Stimulated activated CD8-positive, alpha-beta memory T cell treated with anti-CD3 and anti-CD28 coated beads, Interleukin-15, amount 100 ng/mL, for 1 hour (primary cell): ENCODE measurements around the gene GAPDHS.

Experiments
- DNase-seq: peaks from one replicate; pipeline ENCODE4 v3.0.0-alpha.2; 2020; ENCODE audit warnings: low read depth

GAPDHS gene

GRCh38 chr19:35533201-35533821 lies at the start of gene GAPDHS:
TSS of gene GAPDHS (plus strand) at chr19:35533456. CDS start at chr19:35533528, 72 bp downstream.
- no peak for DNase-seq

GRCh38 chr19:35484252-35485036 lies 48.8 kb upstream of the GAPDHS start:
- no peak for DNase-seq

- no peak for DNase-seq
Observed at GRCh38 chr19:35486268-35486708, 47.0 kb upstream of the GAPDHS start.

- no peak for DNase-seq
Observed at GRCh38 chr19:35487656-35488182, 45.5 kb upstream of the GAPDHS start.

- DNase-seq = no peak
Observed at GRCh38 chr19:35488677-35489076, 44.6 kb upstream of the GAPDHS start.

GRCh38 chr19:35490364-35490763 lies 42.9 kb upstream of the GAPDHS start, which contains the start of gene KRTDAP:
TSS of gene KRTDAP (minus strand) at chr19:35490464. CDS start at chr19:35490442, 22 bp downstream.
- DNase-seq = no peak

- no peak for DNase-seq
Observed at GRCh38 chr19:35491836-35492360, 41.4 kb upstream of the GAPDHS start.

GRCh38 chr19:35493971-35494370 lies 39.3 kb upstream of the GAPDHS start:
- DNase-seq = no peak

GRCh38 chr19:35495107-35496064 lies 37.9 kb upstream of the GAPDHS start:
- peak; percentile 40 for DNase-seq

- no peak for DNase-seq
Observed at GRCh38 chr19:35497406-35497805, 35.9 kb upstream of the GAPDHS start.

- no peak for DNase-seq
Observed at GRCh38 chr19:35498220-35498619, 35.0 kb upstream of the GAPDHS start.

GRCh38 chr19:35498984-35499527 lies 34.2 kb upstream of the GAPDHS start:
- DNase-seq = no peak

- DNase-seq = no peak
Observed at GRCh38 chr19:35500611-35501010, 32.6 kb upstream of the GAPDHS start.

GRCh38 chr19:35501684-35502083 lies 31.6 kb upstream of the GAPDHS start:
- DNase-seq = no peak

GRCh38 chr19:35502751-35503150 lies 30.5 kb upstream of the GAPDHS start:
- no peak for DNase-seq

- DNase-seq = no peak
Observed at GRCh38 chr19:35506011-35506410, 27.2 kb upstream of the GAPDHS start.

- no peak for DNase-seq
Observed at GRCh38 chr19:35507561-35507960, 25.7 kb upstream of the GAPDHS start.

GRCh38 chr19:35508129-35508528 lies 25.1 kb upstream of the GAPDHS start:
- DNase-seq = no peak

GRCh38 chr19:35509018-35509652 lies 24.1 kb upstream of the GAPDHS start:
- DNase-seq = peak; percentile 17

- DNase-seq = peak; percentile 64
Observed at GRCh38 chr19:35509861-35510625, 23.2 kb upstream of the GAPDHS start.
